Gastrocnemius medialis (tissue), 4 donors: ENCODE results near the gene LRRC49.

Experiments
- POLR2A ChIP-seq, 2 donors: fragments of 450-650 bp; IDR thresholded peaks; one replicate each; pipeline ENCODE4 v1.6.1; 2017; ENCODE audit warnings: antibody characterized with exemption in 2 of 2, mild to moderate bottlenecking in 2 of 2, moderate library complexity in 2 of 2
- TF ChIP-seq, protein P1 (sequence below), 5 experiments: fragments of 450-650 bp in 3 of 5; fragments of 200-600 bp in 2 of 5; sonication (generic) in 2 of 5; IDR thresholded peaks in 4 of 5; conservative IDR thresholded peaks in 1 of 5; 1 replicate in 4 of 5; 2 replicates in 1 of 5; pipeline ENCODE4 v1.5.1; 2016 to 2019; ENCODE audit warnings: antibody characterized with exemption in 5 of 5, mild to moderate bottlenecking in 3 of 5, moderate library complexity in 3 of 5

DNA sequence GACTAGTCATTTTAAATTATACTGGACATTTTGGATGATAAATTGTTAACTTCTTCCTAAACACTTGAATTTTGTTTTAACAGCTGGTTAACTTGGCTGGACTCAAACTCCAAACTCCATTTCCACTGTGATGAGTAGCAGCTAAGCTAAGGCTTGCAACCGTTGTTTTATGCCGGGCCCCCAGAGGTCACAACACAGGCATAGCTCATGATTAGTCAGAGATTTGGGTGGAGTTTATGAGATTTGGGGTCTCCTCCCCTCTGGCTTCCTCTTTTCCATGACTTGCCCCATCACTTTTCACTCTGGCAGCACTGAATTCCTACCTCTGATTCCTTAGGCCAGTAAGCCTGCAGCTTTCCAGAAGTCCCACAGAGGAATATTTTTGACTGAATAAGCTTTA, 13.2 kb upstream of the LRRC49 start:
- TF ChIP-seq, protein P1, sequence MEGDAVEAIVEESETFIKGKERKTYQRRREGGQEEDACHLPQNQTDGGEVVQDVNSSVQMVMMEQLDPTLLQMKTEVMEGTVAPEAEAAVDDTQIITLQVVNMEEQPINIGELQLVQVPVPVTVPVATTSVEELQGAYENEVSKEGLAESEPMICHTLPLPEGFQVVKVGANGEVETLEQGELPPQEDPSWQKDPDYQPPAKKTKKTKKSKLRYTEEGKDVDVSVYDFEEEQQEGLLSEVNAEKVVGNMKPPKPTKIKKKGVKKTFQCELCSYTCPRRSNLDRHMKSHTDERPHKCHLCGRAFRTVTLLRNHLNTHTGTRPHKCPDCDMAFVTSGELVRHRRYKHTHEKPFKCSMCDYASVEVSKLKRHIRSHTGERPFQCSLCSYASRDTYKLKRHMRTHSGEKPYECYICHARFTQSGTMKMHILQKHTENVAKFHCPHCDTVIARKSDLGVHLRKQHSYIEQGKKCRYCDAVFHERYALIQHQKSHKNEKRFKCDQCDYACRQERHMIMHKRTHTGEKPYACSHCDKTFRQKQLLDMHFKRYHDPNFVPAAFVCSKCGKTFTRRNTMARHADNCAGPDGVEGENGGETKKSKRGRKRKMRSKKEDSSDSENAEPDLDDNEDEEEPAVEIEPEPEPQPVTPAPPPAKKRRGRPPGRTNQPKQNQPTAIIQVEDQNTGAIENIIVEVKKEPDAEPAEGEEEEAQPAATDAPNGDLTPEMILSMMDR (IDR thresholded peaks at IDR 0.05 in 4 of 5, conservative IDR thresholded peaks at IDR 0.05 in 1 of 5), result no peak
- no peak for TF ChIP-seq POLR2A (IDR thresholded peaks at IDR 0.05)
